ENCODE measurements around the gene CACNA2D4.

DNA sequence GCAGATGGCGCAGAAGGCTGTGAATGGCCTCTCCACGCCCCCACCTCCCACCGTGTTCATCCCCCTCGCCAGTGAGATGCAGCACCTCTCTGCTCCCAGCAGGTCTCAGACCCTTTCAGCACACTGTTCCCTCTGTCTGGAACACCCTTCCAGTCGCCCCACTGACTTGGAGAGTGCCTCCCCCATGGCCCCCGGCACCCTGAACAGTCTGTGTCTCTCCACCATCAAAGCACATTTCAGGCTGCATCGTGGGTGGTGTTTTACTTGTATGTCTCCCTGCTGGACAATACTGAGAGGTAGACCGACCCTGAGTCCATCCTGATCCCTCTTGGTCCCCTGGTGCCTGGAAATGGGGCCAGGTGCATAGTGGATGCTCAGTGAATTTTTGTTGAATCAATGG, 34.9 kb downstream of the CACNA2D4 start:
- TF ChIP-seq, protein P1, sequence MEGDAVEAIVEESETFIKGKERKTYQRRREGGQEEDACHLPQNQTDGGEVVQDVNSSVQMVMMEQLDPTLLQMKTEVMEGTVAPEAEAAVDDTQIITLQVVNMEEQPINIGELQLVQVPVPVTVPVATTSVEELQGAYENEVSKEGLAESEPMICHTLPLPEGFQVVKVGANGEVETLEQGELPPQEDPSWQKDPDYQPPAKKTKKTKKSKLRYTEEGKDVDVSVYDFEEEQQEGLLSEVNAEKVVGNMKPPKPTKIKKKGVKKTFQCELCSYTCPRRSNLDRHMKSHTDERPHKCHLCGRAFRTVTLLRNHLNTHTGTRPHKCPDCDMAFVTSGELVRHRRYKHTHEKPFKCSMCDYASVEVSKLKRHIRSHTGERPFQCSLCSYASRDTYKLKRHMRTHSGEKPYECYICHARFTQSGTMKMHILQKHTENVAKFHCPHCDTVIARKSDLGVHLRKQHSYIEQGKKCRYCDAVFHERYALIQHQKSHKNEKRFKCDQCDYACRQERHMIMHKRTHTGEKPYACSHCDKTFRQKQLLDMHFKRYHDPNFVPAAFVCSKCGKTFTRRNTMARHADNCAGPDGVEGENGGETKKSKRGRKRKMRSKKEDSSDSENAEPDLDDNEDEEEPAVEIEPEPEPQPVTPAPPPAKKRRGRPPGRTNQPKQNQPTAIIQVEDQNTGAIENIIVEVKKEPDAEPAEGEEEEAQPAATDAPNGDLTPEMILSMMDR (IDR thresholded peaks at IDR 0.05; ENCODE audit: low read depth, low read length), result no peak
- TF ChIP-seq EZH2phosphoT487 (IDR thresholded peaks at IDR 0.05; ENCODE audit: low read depth), result no peak
